Choroid plexus epithelial cell (primary cell): ENCODE measurements around the gene CFAP92.

Source experiments
- DNase-seq: peaks from one replicate; pipeline ENCODE4 v3.0.0-alpha.2; 2010; ENCODE audit warnings: low read depth
- H3K4me3 ChIP-seq: 2 replicates; pipeline ENCODE4 v1.5.1; 2011; ENCODE audit warnings: low read depth, mild to moderate bottlenecking, control low read depth, low read length, moderate library complexity
- TF ChIP-seq, protein P1 (sequence below): conservative IDR thresholded peaks from 2 replicates; pipeline ENCODE4 v1.5.1; 2011; ENCODE audit warnings: low read depth, mild to moderate bottlenecking, control low read depth, inconsistent platforms, low read length, moderate library complexity

The CFAP92 gene

DNA sequence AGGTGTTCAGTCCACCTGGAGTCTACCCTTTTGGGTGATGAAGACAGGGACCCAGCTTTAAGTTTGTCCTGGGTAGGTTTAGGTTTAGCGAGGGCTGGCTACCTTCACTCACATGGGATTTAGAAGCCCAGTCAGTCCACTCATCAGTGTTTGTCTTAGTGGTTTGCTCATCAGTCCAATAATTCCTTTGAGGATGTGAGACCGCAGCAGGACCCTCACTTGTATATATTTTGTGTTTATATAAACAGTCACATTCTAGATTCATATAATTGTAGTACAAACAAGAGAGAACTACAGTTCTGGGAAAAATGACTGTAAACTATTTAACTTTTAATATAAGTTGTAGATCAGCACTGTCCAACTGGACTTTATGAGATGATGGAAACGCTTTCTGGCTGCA lies 25.4 kb upstream of the CFAP92 start:
- TF ChIP-seq, protein P1, sequence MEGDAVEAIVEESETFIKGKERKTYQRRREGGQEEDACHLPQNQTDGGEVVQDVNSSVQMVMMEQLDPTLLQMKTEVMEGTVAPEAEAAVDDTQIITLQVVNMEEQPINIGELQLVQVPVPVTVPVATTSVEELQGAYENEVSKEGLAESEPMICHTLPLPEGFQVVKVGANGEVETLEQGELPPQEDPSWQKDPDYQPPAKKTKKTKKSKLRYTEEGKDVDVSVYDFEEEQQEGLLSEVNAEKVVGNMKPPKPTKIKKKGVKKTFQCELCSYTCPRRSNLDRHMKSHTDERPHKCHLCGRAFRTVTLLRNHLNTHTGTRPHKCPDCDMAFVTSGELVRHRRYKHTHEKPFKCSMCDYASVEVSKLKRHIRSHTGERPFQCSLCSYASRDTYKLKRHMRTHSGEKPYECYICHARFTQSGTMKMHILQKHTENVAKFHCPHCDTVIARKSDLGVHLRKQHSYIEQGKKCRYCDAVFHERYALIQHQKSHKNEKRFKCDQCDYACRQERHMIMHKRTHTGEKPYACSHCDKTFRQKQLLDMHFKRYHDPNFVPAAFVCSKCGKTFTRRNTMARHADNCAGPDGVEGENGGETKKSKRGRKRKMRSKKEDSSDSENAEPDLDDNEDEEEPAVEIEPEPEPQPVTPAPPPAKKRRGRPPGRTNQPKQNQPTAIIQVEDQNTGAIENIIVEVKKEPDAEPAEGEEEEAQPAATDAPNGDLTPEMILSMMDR: no peak
- H3K4me3 ChIP-seq: no peak overlapping the region
- no peak for DNase-seq

DNA sequence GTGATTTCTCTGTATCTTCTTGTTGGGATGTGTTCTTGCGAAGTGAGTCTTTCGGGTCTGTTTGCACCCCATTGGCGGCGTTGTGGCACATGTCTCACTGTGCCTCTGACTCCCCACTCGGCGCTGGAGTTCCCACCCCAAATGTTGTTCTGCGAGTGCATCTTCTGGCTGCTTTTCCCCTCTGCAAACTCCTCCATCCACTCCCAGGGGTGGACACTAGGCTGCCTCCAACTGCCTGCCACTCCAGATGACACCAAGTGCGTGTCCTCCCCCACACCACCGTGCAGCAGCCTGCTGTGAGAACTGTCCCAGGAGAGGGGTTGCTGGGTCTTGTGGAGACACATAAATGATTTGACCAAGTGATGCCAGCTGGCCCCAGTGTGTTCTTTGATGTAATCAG lies 24.9 kb upstream of the CFAP92 start:
- TF ChIP-seq, protein P1: no peak
- DNase-seq: no peak
- H3K4me3 ChIP-seq: no peak overlapping the region

GRCh38 chr3:129018271-129018670 lies 24.4 kb upstream of the CFAP92 start:
- DNase-seq: no peak
- TF ChIP-seq, protein P1: no peak
- no peak overlapping the region for H3K4me3 ChIP-seq

- no peak for DNase-seq
- TF ChIP-seq, protein P1: no peak
- H3K4me3 ChIP-seq: no peak overlapping the region
Observed at GRCh38 chr3:129017484-129017899, 23.6 kb upstream of the CFAP92 start.

DNA sequence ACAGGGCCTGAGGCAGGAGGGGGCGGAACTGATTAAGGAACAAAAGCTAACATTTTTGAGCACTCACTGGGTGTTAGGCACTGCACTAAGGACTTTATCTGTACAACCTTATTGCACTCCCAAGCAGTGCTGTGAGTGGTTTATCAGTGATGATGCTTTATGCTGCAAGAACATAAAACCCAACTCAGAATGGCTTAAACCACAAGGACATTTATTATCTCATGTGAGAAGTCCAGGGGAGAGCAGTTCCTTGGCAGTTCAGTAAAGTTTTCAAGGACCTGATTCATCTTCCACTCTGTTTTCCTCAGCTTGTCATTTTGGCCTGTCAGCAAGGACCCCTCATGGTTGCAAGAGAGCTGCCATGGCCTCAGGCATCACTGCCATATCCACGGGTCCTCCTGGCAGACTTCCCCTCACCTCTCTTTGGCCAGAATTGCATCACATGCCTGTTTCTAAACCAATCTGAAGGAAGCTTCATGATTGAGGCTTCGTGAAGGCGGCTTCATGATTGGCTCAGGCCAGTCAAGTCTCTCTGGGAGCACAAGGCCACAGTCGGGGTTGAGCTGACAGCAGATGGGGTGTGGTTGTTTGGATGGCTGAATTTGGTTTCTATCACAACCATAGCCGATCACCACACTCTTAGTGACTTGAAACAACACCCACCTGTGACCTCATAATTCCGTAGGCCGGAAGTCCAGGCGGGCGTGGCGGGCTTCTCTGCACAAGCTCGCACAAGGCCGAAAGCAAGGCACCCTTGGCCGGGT lies 23.0 kb upstream of the CFAP92 start:
- TF ChIP-seq, protein P1: no peak
- DNase-seq: no peak
- H3K4me3 ChIP-seq: no peak overlapping the region

DNA sequence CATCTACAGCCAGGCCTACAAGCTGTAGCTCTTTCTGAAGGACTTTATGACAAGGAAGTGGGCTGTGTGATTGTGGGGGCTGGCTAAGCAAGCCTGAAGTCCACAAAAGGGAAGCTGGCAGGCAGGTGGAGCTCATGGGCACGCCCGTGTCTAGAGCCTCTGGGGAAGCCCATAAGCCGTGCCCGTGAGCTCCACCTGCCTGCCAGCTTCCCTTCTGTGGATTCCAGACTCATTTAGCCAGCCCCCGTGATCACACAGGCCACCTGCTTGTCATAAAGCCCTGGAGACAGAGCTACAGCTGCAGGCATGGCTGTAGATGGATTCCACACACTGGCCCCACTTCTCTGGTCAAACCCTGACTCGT lies 22.5 kb upstream of the CFAP92 start:
- no peak overlapping the region for H3K4me3 ChIP-seq
- DNase-seq: no peak
- TF ChIP-seq, protein P1: no peak
